ENCODE measurements around the gene LGALS1. TPM values are rescaled to one million over a fixed set of nuclear protein-coding genes. Genes with fewer than 3 reads are reported as not detected.

Gene LGALS1
- total and polyA plus RNA-seq, 9 of the 15 experiments (the other 6 are each of a cell fraction or from before 2014, with no cell fraction given) = 160 to 800 (median 330) TPM

GRCh38 chr22:37643225-37643847, 32.1 kb upstream of the LGALS1 start (continued):
- peak; percentile 58 for TF ChIP-seq REST (IDR thresholded peaks at IDR 0.05; ENCODE audit: borderline replicate concordance)
- no peak for TF ChIP-seq REST (CRISPR knock-in tag; IDR thresholded peaks at IDR 0.05; ENCODE audit: low read depth)
- 0 out of 2 replicates have a peak, but pooled peaks have one; percentile 20 for TF ChIP-seq RB1 (IDR thresholded peaks at IDR 0.05; ENCODE audit: low read depth)
- 0 out of 2 replicates have a peak, but pooled peaks have one; percentile 23 for TF ChIP-seq JUND (IDR thresholded peaks at IDR 0.05; ENCODE audit: borderline replicate concordance, low read depth, low read length)
- TF ChIP-seq JUND (tag; IDR thresholded peaks at IDR 0.05; ENCODE audit: borderline replicate concordance, low read depth, low read length) = no peak; the same call in 2 of the 3 replicates
- peak; percentile 58 for TF ChIP-seq SMC3 (conservative IDR thresholded peaks at IDR 0.05; ENCODE audit: insufficient read depth, low read depth, low read length)

Data from K562 (cell line).